ENCODE results near the gene APBA2.

The APBA2 gene

DNA sequence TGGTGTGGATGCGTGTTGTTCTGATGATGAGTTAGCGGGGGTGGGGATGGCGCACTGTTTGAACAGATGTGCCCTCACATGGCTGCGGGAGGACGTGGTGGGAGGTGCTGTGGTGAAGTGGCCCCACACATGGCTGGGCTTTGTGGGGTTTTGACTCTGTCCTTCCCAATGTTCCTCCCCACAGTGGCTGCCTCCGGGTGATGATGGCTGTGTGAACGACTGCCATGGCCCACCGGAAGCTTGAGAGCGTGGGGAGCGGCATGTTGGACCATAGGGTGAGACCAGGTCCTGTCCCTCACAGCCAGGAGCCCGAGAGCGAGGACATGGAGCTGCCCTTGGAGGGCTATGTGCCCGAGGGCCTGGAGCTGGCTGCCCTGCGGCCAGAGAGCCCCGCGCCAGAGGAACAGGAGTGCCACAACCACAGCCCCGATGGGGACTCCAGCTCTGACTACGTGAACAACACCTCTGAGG, 167.9 kb downstream of the APBA2 start:
- peak in 3 of 42 donors; percentile 0 to 21 (median 5) for DNase-seq
- intact Hi-C loops (cut with DNase I), result no loop called here

DNA sequence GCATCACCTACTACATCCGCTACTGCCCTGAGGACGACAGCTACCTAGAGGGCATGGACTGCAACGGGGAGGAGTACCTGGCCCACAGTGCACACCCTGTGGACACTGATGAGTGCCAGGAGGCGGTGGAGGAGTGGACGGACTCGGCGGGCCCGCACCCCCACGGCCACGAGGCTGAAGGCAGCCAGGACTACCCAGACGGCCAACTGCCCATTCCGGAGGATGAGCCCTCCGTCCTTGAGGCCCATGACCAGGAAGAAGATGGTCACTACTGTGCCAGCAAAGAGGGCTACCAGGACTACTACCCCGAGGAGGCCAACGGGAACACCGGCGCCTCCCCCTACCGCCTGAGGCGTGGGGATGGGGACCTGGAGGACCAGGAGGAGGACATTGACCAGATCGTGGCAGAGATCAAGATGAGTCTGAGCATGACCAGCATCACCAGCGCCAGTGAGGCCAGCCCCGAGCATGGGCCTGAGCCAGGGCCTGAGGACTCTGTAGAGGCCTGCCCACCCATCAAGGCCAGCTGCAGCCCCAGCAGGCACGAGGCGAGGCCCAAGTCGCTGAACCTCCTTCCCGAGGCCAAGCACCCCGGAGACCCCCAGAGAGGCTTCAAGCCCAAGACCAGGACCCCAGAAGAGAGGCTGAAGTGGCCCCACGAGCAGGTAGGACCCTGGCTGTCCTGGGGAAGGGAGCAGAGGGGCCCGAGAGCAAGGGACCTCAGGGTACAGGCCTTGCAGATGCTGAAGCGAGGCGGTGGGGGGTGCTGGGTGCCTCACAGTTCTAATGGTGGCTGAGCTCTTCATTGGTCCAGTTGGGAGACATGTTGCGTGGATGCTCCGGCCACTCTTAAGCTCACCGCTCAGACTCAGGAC, 168.6 kb downstream of the APBA2 start:
- intact Hi-C loops (cut with DNase I), result no loop called here
- peak in 3 of 42 donors; percentile 7 to 11 (median 8) for DNase-seq

DNA sequence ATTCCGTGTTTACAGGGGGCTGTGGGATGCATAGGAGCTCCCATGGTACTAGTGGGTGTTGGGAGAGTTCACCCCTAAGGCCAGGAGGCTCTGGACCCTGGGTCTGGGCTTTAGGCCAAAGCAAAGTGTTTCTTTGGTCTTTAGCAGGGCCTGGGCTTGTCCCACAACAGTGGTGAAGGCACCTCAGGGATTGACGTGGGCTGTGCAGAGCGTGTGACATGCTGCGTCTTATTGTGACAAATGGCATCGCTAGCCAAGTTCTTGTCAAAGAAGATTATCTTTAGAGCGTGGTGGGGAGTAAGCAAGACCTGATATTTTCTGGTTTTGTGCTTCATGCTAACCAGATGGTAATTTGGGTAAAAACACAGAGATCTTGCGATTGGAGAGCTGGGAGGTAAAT, 170.1 kb downstream of the APBA2 start:
- intact Hi-C loops (cut with DNase I), result no loop called here
- peak in 4 of 42 donors; percentile 30 to 49 (median 38) for DNase-seq

DNA sequence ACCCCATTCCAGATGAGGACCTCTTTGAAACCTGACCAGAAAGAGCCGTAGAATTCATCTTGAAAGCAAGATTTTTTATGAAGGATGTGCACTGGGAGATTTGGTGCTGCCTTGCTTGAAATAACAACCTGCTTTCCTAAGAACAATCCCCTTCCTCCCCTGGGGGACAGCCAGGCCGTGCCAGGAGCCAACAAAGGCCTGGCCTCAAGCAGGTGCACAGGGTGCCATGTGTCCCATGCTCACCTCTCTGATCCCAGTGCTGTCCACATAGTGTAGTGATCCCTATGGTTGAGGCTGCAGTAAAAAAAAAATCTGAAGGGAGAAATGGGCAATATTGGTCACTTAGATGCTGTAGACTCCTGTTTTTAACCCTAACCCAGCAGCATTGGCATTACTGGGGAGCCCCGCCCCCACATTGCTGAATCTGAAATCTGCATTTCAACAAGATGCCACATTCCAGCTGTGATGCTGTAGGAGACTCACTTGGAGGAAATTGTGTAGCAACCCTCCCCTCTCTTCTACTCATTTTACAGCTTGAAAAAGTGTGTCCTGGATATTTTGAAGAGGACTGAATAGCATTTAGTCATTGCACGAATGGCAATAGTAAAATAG, 171.2 kb downstream of the APBA2 start:
- peak in 1 of 42 donors; percentile 15 for DNase-seq
- intact Hi-C loops (cut with DNase I), result no loop called here

DNA sequence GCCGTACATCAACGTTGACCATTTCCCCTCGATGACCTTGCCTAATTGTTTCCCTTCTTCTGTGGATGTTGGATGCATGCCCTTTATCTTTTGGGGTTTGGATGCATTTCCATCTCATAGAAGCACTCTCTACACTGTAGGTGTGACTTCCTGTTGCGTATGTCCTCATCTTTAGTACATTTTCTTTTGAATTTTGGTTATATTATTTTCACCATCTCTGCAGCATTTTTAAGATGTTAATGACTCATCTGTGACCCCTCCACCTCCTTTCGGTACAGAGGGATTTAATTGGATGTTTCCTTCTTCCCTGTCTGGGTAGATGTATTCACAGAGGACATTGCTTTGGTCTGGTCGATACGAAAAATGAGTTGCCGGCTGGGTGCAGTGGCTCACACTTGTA, 172.1 kb downstream of the APBA2 start:
- DNase-seq, result no peak
- intact Hi-C loops (cut with DNase I), result no loop called here

DNA sequence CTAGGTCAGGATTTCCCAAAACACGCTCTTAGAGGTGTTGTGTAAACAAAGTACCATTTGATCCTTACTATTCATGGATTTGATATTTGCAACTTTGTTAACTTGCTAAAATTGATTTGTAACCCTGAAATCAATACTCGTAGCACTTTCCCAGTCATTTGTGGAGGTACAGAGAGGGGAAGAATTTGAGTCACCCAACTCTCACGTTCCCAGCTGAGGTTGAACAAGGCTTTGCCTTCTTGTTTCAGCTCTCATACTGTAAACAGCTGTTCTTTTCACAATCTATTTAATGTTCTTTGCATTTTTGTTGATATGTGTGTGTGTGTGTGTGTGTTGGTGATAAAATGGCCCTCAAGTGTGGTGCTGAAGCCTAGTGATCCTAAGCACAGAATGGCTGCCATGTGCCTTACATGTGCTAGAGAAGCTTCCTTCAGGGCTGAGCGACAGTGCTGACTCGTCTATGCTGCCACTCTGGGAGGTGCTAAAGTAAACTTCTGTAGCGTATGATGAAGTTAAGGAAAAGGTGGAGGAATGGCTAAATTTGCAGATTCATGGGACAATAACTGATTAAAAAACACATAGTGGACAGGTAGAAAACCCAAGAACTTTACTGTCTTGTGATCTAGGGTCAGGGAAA, 173.2 kb downstream of the APBA2 start:
- DNase-seq, result no peak
- intact Hi-C loops (cut with DNase I), result no loop called here

DNA sequence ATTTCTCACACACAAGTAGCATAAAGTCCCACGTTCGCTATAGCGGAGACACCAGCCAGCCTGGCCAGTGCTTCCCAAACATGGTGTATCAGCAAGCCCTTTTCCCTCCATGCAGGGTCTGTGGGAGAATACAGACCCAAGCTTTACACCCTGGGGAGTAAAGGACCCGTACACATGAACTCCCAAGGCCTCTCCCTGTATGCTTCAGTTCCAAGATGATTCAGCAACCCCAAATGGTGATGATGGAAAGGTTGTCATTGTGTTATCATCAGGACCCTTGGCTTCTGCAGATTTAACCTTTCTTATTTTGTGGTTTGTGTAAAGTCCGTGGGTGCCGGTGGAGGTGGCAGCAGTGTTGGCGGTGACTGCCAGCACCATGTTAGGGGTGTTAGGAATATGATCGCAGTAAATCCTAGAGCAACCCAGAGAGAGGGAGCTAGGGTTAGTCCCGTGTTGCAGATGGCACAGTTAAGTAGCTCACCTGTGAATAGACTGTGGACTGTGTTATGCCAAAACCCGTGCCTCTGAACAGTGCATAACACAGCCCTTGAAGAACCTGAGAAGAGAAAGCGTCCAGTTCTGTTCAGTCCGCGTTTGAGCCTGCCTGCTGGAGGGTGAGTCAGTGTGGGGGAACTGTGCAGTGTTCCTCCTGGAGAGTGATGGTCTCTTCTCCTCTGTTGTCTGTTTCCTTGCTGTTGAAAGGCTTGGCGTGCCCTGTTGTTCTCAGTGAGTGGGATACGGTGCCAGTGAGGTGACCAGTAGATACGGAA, 174.3 kb downstream of the APBA2 start:
- DNase-seq, result peak in 5 of 42 donors; percentile 7 to 34 (median 12)
- intact Hi-C loops (cut with DNase I), result no loop called here

DNA sequence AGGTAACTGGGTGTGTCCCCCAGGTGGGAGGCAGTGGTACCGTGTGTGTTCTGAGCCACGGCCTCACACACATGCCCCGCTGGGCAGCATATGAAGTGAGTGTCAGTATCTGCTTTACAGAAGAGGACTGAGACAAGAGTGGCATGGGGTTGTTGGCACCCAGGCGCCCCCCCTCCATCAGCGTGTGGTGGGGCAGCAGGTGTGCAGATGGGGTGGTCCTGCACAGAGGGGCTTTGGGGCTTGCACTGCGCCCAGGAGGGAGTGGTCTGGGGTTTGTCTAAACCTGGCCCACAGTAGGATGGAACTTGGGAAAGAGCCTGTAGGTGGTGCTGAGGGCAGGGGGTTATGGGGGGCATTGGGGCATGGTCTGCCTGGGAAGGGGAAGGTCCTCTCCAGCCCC, 176.0 kb downstream of the APBA2 start:
- intact Hi-C loops (cut with DNase I), result no loop called here
- peak in 1 of 42 donors; percentile 13 for DNase-seq

DNA sequence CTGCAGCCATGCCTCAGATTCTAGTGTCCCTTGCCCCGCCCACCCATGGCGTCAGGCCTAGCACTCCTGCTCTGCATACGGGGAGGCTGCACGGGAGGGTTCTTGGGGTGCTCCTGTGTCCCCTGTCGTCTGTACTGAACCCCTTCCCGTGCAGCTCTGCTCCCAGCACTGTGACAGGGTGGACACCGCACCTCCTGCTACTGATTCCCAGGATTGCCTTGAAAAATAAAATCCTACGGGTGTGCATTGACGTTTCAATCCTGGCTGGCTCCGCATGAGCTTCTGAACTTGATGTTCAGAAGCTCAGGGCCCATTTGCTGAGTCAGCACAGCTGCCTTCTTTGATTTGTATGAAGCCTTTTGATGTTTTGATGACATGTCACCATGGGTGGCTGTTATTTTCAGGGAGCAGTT, 176.4 kb downstream of the APBA2 start:
- intact Hi-C loops (cut with DNase I), result no loop called here

DNA sequence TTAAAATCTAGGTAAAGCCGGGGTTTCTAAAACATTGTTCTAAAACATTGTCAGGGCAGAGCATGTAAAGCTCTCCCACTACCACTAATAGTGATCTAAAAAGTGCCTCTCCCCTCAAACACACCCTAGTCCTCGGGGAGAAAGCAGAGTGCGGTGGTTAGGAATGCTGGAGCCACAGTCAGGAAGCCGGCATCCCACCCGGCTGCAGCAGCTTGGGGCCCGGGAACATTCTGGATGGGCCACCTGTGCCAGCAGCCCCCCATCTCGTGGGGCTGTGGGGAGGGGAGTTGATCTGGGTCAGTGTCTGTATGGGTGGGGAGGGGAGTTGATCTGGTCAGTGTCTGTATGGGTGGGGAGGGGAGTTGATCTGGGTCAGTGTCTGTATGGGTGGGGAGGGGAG, 176.9 kb downstream of the APBA2 start:
- DNase-seq, result peak in 5 of 42 donors; percentile 7 to 35 (median 12)
- intact Hi-C loops (cut with DNase I), result no loop called here

More for the DNA sequence above, 176.4 kb downstream of the APBA2 start:
- DNase-seq, result peak in 26 of 42 donors; percentile 33 to 79 (median 52)

DNA sequence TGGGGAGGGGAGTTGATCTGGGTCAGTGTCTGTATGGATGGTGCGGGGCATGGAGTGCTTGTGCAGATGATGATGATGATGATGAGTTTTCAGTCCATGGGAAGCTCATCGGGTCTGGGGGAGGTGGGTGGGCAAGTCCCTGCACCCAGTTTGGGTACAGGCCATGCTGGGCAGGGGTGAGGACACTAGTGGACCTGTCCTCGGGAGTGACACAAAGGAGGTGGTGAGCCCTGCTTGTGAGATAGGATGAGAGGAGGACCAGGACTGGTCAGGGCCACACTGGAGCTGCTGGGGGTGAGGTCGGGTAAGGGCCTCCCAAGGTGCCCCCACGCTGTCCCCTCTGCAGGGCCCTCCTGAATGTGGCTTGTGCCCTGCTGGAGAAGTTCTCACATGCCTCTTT, 177.9 kb downstream of the APBA2 start:
- DNase-seq, result peak in 3 of 42 donors; percentile 6 to 13 (median 7)
- intact Hi-C loops (cut with DNase I), result no loop called here

DNA sequence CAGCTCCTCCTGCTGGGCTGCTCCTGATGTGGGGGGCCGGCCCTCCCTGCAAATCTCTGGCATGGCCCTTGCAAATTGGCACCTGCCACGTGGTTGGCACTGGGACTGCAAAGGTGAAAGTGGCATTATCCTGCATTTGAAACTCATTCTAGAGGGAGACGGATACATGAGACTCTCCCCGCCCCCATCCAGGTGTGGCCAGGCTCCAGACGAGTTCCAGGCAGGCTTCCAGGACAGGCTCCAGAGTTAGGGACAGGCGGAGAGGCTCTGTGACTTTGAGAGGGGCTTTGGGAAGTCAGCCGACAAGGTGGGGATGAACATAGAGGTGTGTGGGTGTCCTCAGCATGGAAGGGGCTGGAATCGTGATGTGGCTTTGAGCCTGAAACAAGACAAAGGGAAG, 178.5 kb downstream of the APBA2 start:
- peak in 4 of 42 donors; percentile 5 to 32 (median 20) for DNase-seq
- intact Hi-C loops (cut with DNase I), result no loop called here

DNA sequence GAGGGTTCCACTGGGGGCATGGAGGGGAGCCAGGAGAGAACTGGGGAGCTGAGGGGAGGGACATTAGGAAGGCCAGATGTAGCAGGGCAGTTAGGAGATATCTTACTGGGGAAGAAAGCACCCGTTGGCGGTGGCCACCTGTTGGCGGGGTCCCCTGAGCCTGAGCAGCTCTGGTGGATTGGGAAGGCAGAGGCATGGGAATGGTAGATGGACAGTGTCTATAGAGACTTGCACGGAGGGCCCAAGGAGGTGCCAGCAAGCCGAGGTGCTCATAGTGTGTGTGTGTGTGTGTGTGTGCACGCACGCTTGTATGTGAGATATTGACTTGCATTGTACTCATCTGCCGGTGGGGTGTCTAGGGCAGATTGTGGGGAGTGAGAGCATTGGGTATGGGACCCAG, 179.0 kb downstream of the APBA2 start:
- peak in 3 of 42 donors; percentile 6 to 28 (median 22) for DNase-seq
- intact Hi-C loops (cut with DNase I), result no loop called here

DNA sequence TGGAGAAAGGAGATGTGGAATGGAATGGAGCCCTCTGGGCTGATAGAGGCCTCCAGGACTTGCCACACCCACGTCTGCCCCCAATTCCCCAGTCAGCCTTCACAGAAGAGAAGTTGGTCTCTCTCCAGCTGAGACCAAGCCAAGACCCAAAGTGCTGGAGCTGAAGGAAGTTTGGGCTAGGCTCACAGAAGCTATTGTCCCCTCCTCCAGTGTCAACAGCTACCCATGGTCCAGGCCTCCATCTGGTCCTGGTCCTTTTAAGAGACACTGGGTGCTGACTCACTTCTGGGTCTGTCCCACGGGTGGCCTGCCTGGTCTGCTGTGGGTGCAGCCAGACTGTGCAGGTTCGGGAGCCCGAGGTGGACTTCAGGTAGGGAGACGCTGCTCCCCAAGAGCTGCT, 179.8 kb downstream of the APBA2 start:
- peak in 4 of 42 donors; percentile 8 to 44 (median 38) for DNase-seq
- intact Hi-C loops (cut with DNase I), result no loop called here

DNA sequence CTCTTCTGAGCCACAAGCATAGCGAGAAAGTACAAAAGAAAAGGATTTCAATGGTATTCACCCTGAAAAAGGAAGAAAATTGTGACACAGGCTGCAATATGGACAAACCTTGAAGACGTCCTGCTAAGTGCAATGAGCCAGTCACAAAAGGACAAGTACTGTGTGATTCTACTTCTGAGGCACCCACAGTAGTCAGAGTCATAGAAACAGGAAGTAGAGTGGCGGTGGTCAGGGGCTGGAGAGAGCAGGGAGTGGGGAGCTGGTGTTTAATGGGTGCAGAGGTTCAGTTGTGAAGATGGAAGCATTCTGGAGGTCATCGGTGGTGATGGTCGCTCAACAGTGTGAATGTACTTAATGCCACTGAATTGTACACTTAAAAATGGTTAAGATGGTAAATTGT, 180.5 kb downstream of the APBA2 start:
- DNase-seq, result peak in 1 of 42 donors; percentile 4
- intact Hi-C loops (cut with DNase I), result no loop called here

DNA sequence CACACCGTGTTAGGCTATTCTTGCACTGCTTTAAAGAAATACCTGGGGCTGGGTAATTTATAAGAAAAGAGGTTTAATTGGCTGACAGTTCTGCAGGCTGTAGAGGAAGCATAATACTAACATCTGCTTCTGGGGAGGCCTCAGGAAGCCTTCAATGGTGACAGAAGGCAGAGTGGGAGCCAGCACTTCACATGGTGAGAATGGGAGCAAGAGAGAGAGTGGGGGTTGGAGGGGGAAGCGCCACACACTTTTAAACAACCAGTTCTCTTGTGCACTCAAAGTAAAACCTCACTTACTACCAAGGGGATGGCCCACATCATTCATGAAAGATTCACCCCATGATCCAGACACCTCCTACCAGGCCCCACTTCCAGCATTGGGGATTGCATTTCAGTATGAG, 181.1 kb downstream of the APBA2 start:
- intact Hi-C loops (cut with DNase I), result no loop called here
- no peak for DNase-seq

DNA sequence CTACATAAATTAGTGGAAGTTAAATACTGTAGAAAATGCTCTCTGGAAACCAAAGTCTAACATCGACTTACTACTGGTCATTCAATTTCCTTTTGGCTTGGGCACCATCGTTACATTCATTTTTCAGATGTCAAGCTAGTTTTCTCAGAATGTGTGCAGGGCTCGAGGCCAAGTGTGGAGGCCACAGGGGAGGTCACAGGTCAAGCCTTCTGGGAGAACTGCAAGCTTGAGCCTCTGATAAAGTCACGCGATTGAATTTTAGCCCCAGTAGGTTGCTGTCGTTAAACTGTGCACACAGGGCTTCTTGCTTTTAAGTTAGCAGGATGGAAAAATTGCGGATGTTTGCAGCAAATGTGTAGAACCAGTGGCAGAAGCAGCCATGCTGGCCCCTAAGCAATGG, 182.2 kb downstream of the APBA2 start:
- DNase-seq, result peak in 1 of 42 donors; percentile 37
- intact Hi-C loops (cut with DNase I), result no loop called here

DNA sequence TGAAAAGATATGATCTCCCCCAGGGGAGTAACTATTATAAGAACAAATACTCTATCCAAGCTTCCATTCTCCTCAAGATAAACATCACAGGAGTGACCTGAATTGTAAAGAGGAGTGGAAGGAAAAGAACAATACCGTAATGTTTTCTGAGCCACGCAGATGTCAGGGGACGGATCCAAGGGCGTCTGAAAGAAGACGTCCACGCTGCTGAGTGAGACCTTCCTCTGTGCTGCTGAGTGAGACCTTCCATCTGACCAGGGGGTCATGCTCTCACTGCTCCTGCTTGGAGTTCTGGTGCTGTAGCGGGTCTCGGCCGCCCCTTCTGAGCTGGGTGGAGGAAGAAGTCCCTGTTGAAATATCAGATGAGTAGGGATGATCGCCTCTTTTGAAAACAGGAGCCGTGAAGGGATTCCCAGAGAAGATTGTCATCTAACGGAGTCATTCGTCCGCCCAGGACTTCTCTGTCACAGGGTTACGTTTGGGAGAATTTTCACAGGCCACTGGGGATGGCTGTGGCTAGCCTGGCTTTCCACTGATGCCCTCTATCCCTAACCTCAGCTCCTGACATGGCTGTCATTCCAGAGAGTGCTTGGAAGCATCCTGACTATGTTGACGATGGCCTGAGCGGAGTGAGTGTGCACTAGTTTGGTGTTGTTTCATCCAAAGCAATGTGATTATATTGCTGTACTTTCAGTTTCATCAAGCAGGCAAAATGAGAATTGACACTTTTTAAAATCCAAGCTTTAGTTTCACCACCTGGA, 184.9 kb downstream of the APBA2 start:
- peak in 38 of 42 donors; percentile 39 to 85 (median 60) for DNase-seq
- intact Hi-C loops (cut with DNase I), result no loop called here

Data from head of caudate nucleus (tissue), 42 donors.